Myocyte (in vitro differentiated cells): ENCODE data around the gene MAGOH. TPM values are rescaled to one million over a fixed set of nuclear protein-coding genes. Genes with fewer than 3 reads are reported as not detected.
A peak's percentile ranks its signal among the peaks of the same experiment; 100 is the strongest.
"Not testable (repeated sequence)": the region's sequence is repeated elsewhere in the genome, so short reads cannot be mapped to it uniquely, and the experiment has no call there.

ENCODE experiments used
- DNase-seq: peaks from one replicate; pipeline ENCODE4 v3.0.0-alpha.2; 2012; ENCODE audit warnings: low read depth
- total RNA-seq: library from RNA; depleted of rRNA; stranded (reverse); fragments of >200 nt; gene quantifications from 2 replicates; pipeline ENCODE4 v1.2.3, GENCODE V29; 2014

The MAGOH gene
- total RNA-seq, 1 donor from 2014 or later, result 29.3 TPM

GRCh38 chr1:53220962-53221286 lies 17.4 kb downstream of the MAGOH start:
- no peak for DNase-seq

DNA sequence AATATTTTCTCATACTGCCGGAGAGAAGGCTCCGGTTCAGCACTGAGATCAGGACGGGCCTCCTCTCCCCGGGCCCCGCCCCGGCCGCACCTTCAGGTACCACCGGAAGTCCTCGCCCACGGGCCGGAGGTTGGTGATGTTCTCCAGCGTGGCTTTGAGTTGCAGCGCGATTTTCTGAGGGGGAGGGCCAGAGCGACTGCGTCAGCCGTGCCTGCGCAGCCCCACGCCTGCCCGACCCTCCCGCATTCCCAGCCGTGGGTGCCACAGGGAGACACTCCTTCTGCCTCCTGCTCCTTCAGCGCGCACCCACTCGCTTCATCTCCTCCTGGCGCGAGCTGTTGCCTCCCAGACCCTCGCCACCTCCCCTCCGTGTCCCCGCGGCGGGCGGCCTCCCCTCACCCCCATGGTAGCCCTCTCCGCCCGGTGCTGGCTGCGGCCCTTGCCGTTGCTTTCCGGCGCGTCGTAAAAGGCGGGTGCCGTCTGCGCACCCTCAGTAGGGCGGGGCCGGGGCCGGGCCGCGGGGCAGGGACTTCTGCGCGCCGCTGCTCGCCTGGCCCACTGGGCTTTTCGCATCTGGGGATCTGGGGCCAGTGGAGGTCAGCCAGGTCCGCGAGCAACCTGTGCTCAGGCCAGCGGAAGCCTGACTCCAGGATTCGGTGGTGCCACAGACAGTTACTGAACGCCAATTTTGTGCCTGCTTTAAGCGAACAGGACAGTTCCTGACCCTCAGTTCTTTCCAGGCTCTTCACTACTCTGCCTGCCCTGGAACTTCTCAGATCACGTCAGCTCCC lies 18.0 kb downstream of the MAGOH start, which contains the start of gene CZIB:
Gene CZIB (minus strand): TSS at position 464 of the 791 bp plus-strand sequence. CDS start 59 bp downstream, at position 405.
- peak; percentile 93 for DNase-seq

DNA sequence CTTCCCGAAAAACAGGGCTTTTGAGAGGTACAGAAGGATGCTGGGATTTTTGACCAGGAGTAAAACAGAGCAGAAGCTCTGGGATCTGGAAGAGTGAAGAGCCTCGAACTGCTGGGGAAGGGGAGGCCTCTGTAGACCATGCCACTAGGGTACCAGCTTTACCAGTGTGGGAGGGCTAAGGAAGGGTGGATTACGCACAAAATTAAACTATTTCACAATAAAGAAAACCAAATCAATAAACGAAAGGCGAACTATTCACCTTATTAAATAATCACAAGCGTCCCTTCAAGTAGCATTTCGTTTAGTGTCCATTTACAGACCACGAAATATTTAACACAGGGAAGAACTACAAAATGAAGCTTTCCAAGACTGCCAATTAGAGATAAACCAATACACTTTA lies 18.6 kb downstream of the MAGOH start:
- no peak for DNase-seq

- no peak for DNase-seq
These were observed 20.1 kb downstream of the MAGOH start for GRCh38 chr1:53218201-53218600.

DNA sequence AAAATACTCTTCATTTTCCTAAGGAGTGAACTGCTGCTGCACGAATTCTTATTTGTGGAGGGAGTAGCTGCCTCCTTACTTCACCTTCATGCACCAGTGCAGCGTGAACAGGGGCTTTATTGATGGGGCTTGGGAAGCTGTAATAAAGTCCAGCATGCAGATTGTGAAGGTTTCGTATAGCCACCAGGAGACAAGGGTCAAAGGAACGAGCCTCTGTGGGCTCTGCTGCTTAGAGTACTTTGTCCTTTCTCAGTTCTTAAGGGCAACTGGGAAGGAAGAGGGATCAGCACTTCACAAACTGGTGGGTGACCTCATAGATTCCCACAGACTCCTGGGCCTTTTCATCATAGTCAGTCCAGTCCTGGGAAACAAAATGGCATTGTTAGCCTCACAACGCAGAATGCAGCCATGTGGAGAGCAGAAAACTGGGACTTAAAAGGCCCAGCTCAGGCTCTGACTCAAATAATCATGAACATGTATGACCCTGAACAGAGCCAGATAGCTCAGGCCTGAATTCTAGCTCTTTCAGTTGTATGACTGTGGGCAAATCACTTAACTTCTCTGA lies 23.9 kb downstream of the MAGOH start:
- DNase-seq, result no peak

- no peak for DNase-seq
These were observed 27.4 kb downstream of the MAGOH start for GRCh38 chr1:53210954-53211353.

- DNase-seq, result no peak
These were observed 28.0 kb downstream of the MAGOH start for GRCh38 chr1:53210352-53210751.

DNA sequence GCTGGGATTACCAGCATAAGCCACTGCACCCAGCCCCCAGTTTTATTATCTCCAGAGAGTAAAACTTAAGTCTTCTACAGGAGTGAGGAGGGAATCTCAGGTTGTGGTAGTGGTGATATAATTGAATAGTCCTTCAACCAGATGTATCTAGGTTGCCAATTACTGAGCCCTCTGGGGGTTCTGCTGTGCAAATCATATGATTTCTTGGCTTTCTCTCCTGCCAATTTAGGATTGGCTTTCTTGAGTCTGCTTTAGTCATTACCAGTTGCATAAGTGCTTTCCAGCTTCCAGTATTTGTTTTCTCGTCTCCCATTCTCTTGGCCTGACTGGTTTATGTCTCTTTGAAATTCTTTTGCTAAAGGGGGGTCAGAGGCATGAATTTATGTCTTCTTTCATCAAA lies 30.6 kb downstream of the MAGOH start:
- no peak for DNase-seq

GRCh38 chr1:53206735-53207379 lies 31.5 kb downstream of the MAGOH start:
- DNase-seq, result no peak

- DNase-seq, result not testable (repeated sequence)
These were observed 32.1 kb downstream of the MAGOH start for GRCh38 chr1:53206083-53206685.

- not testable (repeated sequence) for DNase-seq
These were observed 32.8 kb downstream of the MAGOH start for GRCh38 chr1:53205496-53205895.

- DNase-seq, result no peak
These were observed 34.9 kb downstream of the MAGOH start for GRCh38 chr1:53203466-53203865.

DNA sequence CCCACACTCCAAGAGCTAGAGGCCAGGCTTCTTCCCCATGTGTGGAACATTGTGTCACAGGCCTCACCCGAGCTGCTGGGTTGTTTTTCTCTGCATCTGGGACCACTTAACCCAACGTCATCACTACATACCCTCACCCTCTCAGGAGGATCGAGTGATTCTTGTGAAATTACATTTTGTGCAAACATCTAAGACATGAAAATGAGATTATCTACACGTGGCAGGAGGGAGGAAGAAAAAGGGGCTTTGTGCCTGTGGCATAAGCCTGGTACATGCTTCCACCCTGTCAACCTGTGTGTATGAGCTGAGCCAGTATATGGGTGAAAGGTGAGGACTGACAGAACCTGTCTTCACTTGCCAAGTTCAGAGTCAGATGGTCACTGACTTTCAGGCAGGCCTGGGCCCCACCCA lies 40.1 kb downstream of the MAGOH start:
- no peak for DNase-seq

- DNase-seq, result peak; percentile 35
These were observed 40.8 kb downstream of the MAGOH start for GRCh38 chr1:53197291-53198200.

DNA sequence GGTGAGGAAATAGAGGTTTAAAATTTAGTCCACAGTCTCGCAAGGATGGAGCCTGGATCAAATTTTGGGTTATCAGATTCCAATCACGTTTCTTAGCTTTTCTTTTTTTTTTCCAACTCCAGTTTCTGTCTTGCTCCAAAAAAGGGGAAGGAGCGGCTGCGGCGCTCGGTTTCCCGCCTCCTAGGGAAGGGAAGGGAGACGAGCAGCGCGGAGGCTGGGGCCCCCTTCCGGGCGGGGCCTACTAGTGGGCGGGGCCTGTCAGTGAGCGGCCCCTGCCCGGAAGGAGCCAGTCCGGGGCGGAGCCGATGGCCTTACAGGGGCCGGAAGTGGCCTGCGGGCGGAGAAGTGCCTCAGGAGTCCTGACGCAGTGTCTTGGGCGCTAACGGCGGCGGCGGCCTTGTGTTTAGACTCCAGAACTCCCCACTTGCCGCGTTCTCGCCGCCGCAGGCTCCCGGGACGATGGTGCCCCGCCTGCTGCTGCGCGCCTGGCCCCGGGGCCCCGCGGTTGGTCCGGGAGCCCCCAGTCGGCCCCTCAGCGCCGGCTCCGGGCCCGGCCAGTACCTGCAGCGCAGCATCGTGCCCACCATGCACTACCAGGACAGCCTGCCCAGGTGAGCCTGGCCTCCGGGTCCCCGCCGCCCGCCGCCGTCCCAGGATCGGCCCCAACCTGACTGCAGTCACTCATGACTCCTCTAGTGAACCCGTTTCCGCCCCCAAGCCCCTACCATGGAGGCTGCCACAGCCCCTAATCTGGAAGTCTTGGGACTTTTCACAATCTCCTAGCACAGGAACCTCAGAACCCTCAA lies 41.6 kb downstream of the MAGOH start, which contains the start of gene CPT2:
Gene CPT2 (plus strand): TSS at position 340 of the 806 bp plus-strand sequence. CDS start 120 bp downstream, at position 460.
- DNase-seq, result peak; percentile 92

DNA sequence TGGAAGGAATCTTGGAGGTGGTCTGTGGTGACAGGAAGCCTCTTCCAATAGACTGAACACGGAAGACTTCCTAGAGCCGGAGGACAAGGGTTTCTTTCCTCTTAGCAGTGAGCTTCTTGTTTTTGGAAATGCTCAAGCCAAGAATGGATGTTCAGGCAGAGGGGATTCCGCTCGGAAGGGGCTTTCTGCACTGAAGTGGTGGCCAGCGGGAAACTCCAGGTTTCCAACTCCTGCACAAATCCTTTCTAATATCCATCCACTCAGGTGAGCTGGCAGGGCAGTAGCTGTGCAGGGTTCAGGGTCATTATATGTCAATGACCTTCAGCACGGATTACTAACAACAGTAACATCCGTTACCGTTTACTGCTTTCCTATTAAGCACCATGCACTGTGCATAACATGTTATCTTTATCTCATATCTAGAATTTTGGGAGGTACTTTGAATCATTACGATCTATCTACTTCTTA lies 42.3 kb downstream of the MAGOH start:
- DNase-seq, result no peak

- no peak for DNase-seq
These were observed 42.9 kb downstream of the MAGOH start for GRCh38 chr1:53195246-53196016.

DNA sequence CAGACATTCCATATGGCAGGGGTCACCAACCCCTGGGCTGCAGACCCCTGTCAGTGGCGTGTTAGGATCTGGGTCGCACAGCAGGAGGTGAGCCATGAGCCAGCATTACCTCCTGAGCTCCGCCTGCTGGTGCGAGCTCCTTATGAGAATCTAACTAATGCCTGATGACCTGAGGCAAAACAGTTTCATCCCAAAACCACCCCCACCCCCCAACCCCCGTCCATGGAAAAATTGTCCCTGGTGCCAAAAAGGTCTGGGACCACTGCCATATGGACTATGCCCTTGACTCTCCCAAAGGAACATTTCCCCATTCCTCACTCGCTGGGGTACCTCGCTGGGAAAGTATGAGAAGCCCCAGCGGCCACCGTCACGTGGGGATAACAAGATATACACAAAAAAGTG lies 48.1 kb downstream of the MAGOH start:
- DNase-seq, result no peak

- no peak for DNase-seq
These were observed 49.3 kb downstream of the MAGOH start for GRCh38 chr1:53189061-53189460.
